ENCODE data around the gene SLC11A2. TPM values are rescaled to one million over a fixed set of nuclear protein-coding genes. Genes with fewer than 3 reads are reported as not detected.

SLC11A2 gene
- total RNA-seq, 3 donors from 2014 or later (not counting 1 experiment from before 2014, with no cell fraction given): 34.3 to 54.3 (median 42.7) TPM

DNA sequence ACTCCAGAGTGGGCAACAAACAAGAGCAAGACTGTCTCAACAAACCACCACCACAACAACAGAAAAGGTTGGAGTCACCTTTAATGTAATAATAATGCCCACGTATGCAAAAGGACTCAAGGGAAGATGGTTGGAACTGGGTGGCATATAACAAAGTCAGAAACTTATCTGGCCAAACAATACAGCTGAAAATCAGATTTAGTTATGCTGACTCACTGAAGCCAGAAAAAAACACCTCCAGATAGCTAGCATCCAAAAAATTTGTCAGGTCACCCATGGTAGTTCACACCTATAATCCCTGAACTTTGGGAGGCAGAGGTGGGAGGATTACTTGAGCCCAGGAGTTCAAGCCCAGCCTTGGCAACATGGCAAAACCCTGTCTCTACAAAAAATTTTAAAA is 24.4 kb downstream of the SLC11A2 start:
- Histone ChIP-seq H3K9me3 (ENCODE audit: control insufficient read depth, insufficient read depth, low read length) (no peaks in the 10 kb centered on the region), H3K36me3 (ENCODE audit: control insufficient read depth, insufficient read depth, low read length) (peaks cover 33% of the 10 kb centered on the region), H3K4me1 (ENCODE audit: control insufficient read depth, insufficient read depth, low read length) (no peaks in the 10 kb centered on the region), H3K27ac (ENCODE audit: low read length) (no peak overlapping the region), H3K27me3 (ENCODE audit: control insufficient read depth, insufficient read depth, low read length) (no peaks in the 10 kb centered on the region), H3K4me3 (ENCODE audit: low read length) (no peak overlapping the region)
- no peak for ATAC-seq
- 100% methylated on average over 1 of the region's 1 CpG for WGBS (ENCODE audit: insufficient coverage)
- intact Hi-C loops (cut with micrococcal nuclease): no loop called here
- Mint-ChIP-seq H3K27ac (no peak overlapping the region), H3K9me3 (no peaks in the 10 kb centered on the region), H3K36me3 (peaks cover 26% of the 10 kb centered on the region), H3K4me1 (no peaks in the 10 kb centered on the region), H3K27me3 (ENCODE audit: low read depth in 2 of 2) (no peaks in the 10 kb centered on the region), H3K4me3 (no peak overlapping the region)
- TF ChIP-seq, protein P1, sequence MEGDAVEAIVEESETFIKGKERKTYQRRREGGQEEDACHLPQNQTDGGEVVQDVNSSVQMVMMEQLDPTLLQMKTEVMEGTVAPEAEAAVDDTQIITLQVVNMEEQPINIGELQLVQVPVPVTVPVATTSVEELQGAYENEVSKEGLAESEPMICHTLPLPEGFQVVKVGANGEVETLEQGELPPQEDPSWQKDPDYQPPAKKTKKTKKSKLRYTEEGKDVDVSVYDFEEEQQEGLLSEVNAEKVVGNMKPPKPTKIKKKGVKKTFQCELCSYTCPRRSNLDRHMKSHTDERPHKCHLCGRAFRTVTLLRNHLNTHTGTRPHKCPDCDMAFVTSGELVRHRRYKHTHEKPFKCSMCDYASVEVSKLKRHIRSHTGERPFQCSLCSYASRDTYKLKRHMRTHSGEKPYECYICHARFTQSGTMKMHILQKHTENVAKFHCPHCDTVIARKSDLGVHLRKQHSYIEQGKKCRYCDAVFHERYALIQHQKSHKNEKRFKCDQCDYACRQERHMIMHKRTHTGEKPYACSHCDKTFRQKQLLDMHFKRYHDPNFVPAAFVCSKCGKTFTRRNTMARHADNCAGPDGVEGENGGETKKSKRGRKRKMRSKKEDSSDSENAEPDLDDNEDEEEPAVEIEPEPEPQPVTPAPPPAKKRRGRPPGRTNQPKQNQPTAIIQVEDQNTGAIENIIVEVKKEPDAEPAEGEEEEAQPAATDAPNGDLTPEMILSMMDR (IDR thresholded peaks at IDR 0.05): no peak
- no peak for DNase-seq

DNA sequence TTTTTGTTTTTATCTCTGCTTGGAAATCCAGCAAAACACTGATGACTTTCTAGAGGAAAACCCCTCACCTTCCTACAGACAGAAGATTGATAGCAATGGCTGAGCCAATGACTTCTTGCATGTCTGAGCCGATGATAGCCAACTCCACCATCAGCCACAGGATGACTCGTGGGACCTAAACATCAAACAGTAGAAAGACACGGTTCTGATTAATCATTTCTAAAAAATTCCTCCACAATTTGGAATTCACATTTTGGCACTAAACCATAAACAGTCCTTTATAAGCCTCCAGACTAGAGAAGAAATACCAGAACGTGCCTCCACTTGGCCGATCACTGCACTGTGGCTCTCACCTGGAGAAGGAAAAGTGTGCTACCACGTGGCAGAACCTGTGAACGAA is 25.9 kb downstream of the SLC11A2 start:
- no peak overlapping the region for H3K27ac ChIP-seq (ENCODE audit: low read length)
- Mint-ChIP-seq H3K4me1 (no peaks in the 10 kb centered on the region), H3K4me3 (no peak overlapping the region), H3K27ac (no peak overlapping the region), H3K9me3 (no peaks in the 10 kb centered on the region), H3K36me3 (peaks cover 27% of the 10 kb centered on the region), H3K27me3 (ENCODE audit: low read depth in 2 of 2) (no peaks in the 10 kb centered on the region)
- no peaks in the 10 kb centered on the region for H3K4me1 ChIP-seq (ENCODE audit: control insufficient read depth, insufficient read depth, low read length)
- TF ChIP-seq, protein P1 (IDR thresholded peaks at IDR 0.05): no peak
- H3K4me3 ChIP-seq (ENCODE audit: low read length): no peak overlapping the region
- peaks cover 43% of the 10 kb centered on the region for H3K36me3 ChIP-seq (ENCODE audit: control insufficient read depth, insufficient read depth, low read length)
- no peaks in the 10 kb centered on the region for H3K9me3 ChIP-seq (ENCODE audit: control insufficient read depth, insufficient read depth, low read length)
- WGBS (ENCODE audit: insufficient coverage): 92% methylated on average over 5 of the region's 7 CpGs
- ATAC-seq: no peak
- H3K27me3 ChIP-seq (ENCODE audit: control insufficient read depth, insufficient read depth, low read length): no peaks in the 10 kb centered on the region
- no peak for DNase-seq
- intact Hi-C loops (cut with micrococcal nuclease): no loop called here

DNA sequence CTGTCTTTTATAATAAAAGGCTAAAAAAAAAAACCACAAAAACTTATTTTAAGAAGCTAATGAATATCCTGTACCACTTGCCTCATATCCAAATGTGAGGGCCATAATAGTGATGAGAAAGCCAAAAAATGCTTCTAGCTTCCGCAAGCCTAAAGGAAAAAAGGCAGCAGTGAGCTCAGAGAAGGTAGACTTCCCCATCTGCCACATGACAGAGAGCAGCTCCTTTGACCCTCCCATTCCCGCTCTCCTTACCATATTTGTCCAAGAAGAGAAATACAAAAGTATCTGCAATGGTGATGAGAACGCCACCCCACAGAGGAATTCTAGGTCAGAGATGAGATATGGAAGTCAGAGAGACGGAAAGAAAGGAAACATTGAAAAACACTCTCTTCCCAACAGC is 27.1 kb downstream of the SLC11A2 start:
- H3K27ac Mint-ChIP-seq: no peak overlapping the region
- Histone ChIP-seq H3K4me3 (ENCODE audit: low read length) (no peak overlapping the region), H3K27ac (ENCODE audit: low read length) (no peak overlapping the region), H3K9me3 (ENCODE audit: control insufficient read depth, insufficient read depth, low read length) (no peaks in the 10 kb centered on the region), H3K36me3 (ENCODE audit: control insufficient read depth, insufficient read depth, low read length) (peaks cover 47% of the 10 kb centered on the region), H3K27me3 (ENCODE audit: control insufficient read depth, insufficient read depth, low read length) (no peaks in the 10 kb centered on the region), H3K4me1 (ENCODE audit: control insufficient read depth, insufficient read depth, low read length) (no peaks in the 10 kb centered on the region)
- WGBS (ENCODE audit: insufficient coverage): 100% methylated on average over 1 of the region's 4 CpGs
- H3K9me3 Mint-ChIP-seq: no peaks in the 10 kb centered on the region
- ATAC-seq: no peak
- no peaks in the 10 kb centered on the region for H3K4me1 Mint-ChIP-seq
- peaks cover 33% of the 10 kb centered on the region for H3K36me3 Mint-ChIP-seq
- H3K4me3 Mint-ChIP-seq: no peak overlapping the region
- DNase-seq: no peak
- intact Hi-C loops (cut with micrococcal nuclease): no loop called here
- no peaks in the 10 kb centered on the region for H3K27me3 Mint-ChIP-seq (ENCODE audit: low read depth in 2 of 2)
- TF ChIP-seq, protein P1 (IDR thresholded peaks at IDR 0.05): no peak

DNA sequence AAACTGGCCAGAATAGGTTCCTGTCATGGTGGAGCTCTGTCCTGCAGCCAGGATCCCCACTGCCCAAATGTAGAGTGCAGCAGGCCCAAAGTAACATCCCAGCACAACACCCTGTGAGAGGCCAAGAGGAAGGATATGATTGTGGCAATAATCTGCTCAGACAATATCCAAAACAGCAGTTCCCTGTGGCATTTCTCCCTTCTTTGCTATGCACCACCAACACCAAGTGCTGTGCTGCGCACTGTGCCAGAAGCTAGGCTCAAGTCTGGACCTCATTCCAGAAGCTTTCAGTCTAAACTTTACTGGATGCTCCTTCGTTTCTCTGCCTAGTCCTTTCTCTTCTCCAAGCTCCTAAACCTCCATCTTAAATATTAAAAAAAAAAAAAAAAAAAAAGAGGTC is 33.4 kb downstream of the SLC11A2 start:
- Histone ChIP-seq H3K4me1 (ENCODE audit: control insufficient read depth, insufficient read depth, low read length) (no peaks in the 10 kb centered on the region), H3K36me3 (ENCODE audit: control insufficient read depth, insufficient read depth, low read length) (peaks cover 66% of the 10 kb centered on the region), H3K4me3 (ENCODE audit: low read length) (no peak overlapping the region), H3K9me3 (ENCODE audit: control insufficient read depth, insufficient read depth, low read length) (no peaks in the 10 kb centered on the region), H3K27me3 (ENCODE audit: control insufficient read depth, insufficient read depth, low read length) (no peaks in the 10 kb centered on the region), H3K27ac (ENCODE audit: low read length) (no peak overlapping the region)
- H3K27ac Mint-ChIP-seq: no peak overlapping the region
- WGBS (ENCODE audit: insufficient coverage): 44% methylated on average over 2 of the region's 2 CpGs
- no peaks in the 10 kb centered on the region for H3K27me3 Mint-ChIP-seq (ENCODE audit: low read depth in 2 of 2)
- intact Hi-C loops (cut with micrococcal nuclease): no loop called here
- no peak overlapping the region for H3K4me3 Mint-ChIP-seq
- ATAC-seq: no peak
- TF ChIP-seq, protein P1 (IDR thresholded peaks at IDR 0.05): no peak
- H3K4me1 Mint-ChIP-seq: no peaks in the 10 kb centered on the region
- peaks cover 51% of the 10 kb centered on the region for H3K36me3 Mint-ChIP-seq
- no peak for DNase-seq
- H3K9me3 Mint-ChIP-seq: no peaks in the 10 kb centered on the region
